IPS-20b (cell line): Measurements from ENCODE around the gene SPTLC2.
"Not testable (repeated sequence)": the region's sequence is repeated elsewhere in the genome, so short reads cannot be mapped to it uniquely, and the experiment has no call there.

Experiments
- H3K27ac ChIP-seq: one replicate; pipeline ENCODE4 v1.5.1; 2013; ENCODE audit warnings: low read length
- H3K27me3 ChIP-seq: 2 replicates; pipeline ENCODE4 v1.6.1; 2013; ENCODE audit warnings: mild to moderate bottlenecking, low read length, inconsistent platforms; ENCODE audit not compliant: insufficient read depth
- H3K36me3 ChIP-seq: 2 replicates; pipeline ENCODE4 v1.6.1; 2013; ENCODE audit warnings: low read depth, mild to moderate bottlenecking, inconsistent platforms, low read length, moderate library complexity; ENCODE audit not compliant: insufficient read depth
- H3K4me1 ChIP-seq: 2 replicates; pipeline ENCODE4 v1.6.1; 2013; ENCODE audit warnings: mild to moderate bottlenecking, control low read depth, inconsistent platforms, low read length, moderate library complexity; ENCODE audit not compliant: insufficient read depth
- H3K4me3 ChIP-seq: 2 replicates; pipeline ENCODE4 v1.5.1; 2013; ENCODE audit warnings: mild to moderate bottlenecking, low read length, inconsistent platforms
- H3K9ac ChIP-seq: 2 replicates; pipeline ENCODE4 v1.6.1; 2013; ENCODE audit warnings: low read depth, mild to moderate bottlenecking, inconsistent platforms, low read length, moderate library complexity
- H3K9me3 ChIP-seq: 2 replicates; pipeline ENCODE4 v1.6.1; 2013; ENCODE audit warnings: mild to moderate bottlenecking, low read depth, low read length, inconsistent platforms; ENCODE audit not compliant: insufficient read depth

The SPTLC2 gene

GRCh38 chr14:77603031-77603430 lies 13.4 kb downstream of the SPTLC2 start:
- Histone ChIP-seq H3K36me3 (0 out of 2 replicates have a peak, but pooled peaks cover 7% of the 10 kb centered on the region), H3K4me3 (no peak overlapping the region), H3K9me3 (peaks cover 7% of the 10 kb centered on the region; the same call in 1 of the 2 replicates), H3K4me1 (peaks cover 5% of the 10 kb centered on the region; the same call in 1 of the 2 replicates), H3K27me3 (no peaks in the 10 kb centered on the region), H3K9ac (no peak overlapping the region), H3K27ac (no peak overlapping the region)

- H3K36me3 ChIP-seq = peaks cover 9% of the 10 kb centered on the region
- no peak overlapping the region for H3K27ac ChIP-seq
- no peak overlapping the region for H3K9ac ChIP-seq
- H3K27me3 ChIP-seq = no peaks in the 10 kb centered on the region
- H3K4me3 ChIP-seq = no peak overlapping the region
- peaks cover 7% of the 10 kb centered on the region; the same call in 1 of the 2 replicates for H3K9me3 ChIP-seq
- H3K4me1 ChIP-seq = no peaks in the 10 kb centered on the region; the same call in 1 of the 2 replicates
Observed at GRCh38 chr14:77601846-77602619, 14.4 kb downstream of the SPTLC2 start.

- H3K4me1 ChIP-seq = no peaks in the 10 kb centered on the region; the same call in 1 of the 2 replicates
- H3K4me3 ChIP-seq = no peak overlapping the region
- H3K9ac ChIP-seq = no peak overlapping the region
- H3K36me3 ChIP-seq = peaks cover 24% of the 10 kb centered on the region
- H3K9me3 ChIP-seq = peaks cover 7% of the 10 kb centered on the region; the same call in 1 of the 2 replicates
- H3K27me3 ChIP-seq = no peaks in the 10 kb centered on the region
- no peak overlapping the region for H3K27ac ChIP-seq
Observed at GRCh38 chr14:77599889-77600288, 16.5 kb downstream of the SPTLC2 start.

- Histone ChIP-seq H3K9me3 (peaks cover 7% of the 10 kb centered on the region; the same call in 1 of the 2 replicates), H3K4me1 (peaks cover 5% of the 10 kb centered on the region), H3K36me3 (peaks cover 30% of the 10 kb centered on the region), H3K27me3 (no peaks in the 10 kb centered on the region), H3K27ac (no peak overlapping the region), H3K9ac (no peak overlapping the region), H3K4me3 (no peak overlapping the region)
Observed at GRCh38 chr14:77598366-77599070, 17.9 kb downstream of the SPTLC2 start.

GRCh38 chr14:77593501-77593961 lies 22.9 kb downstream of the SPTLC2 start:
- peaks cover 25% of the 10 kb centered on the region for H3K36me3 ChIP-seq
- no peak overlapping the region for H3K27ac ChIP-seq
- no peak overlapping the region for H3K9ac ChIP-seq
- H3K4me1 ChIP-seq = peaks cover 8% of the 10 kb centered on the region; the same call in 1 of the 2 replicates
- H3K27me3 ChIP-seq = no peaks in the 10 kb centered on the region
- no peak overlapping the region for H3K4me3 ChIP-seq
- no peaks in the 10 kb centered on the region for H3K9me3 ChIP-seq

- Histone ChIP-seq H3K4me3 (no peak overlapping the region), H3K27me3 (no peaks in the 10 kb centered on the region), H3K36me3 (peaks cover 16% of the 10 kb centered on the region), H3K9me3 (no peaks in the 10 kb centered on the region), H3K4me1 (peaks cover 8% of the 10 kb centered on the region; the same call in 1 of the 2 replicates), H3K9ac (no peak overlapping the region), H3K27ac (no peak overlapping the region)
Observed at GRCh38 chr14:77590845-77591485, 25.5 kb downstream of the SPTLC2 start.

- Histone ChIP-seq H3K9ac (no peak overlapping the region), H3K4me1 (peaks cover 8% of the 10 kb centered on the region; the same call in 1 of the 2 replicates), H3K27ac (no peak overlapping the region), H3K36me3 (peaks cover under 1% of the 10 kb centered on the region; the same call in 1 of the 2 replicates), H3K9me3 (no peaks in the 10 kb centered on the region), H3K27me3 (no peaks in the 10 kb centered on the region), H3K4me3 (no peak overlapping the region)
Observed at GRCh38 chr14:77589099-77589498, 27.3 kb downstream of the SPTLC2 start.

GRCh38 chr14:77588411-77589025 lies 27.9 kb downstream of the SPTLC2 start:
- H3K9me3 ChIP-seq, H3K27me3 ChIP-seq, H3K9ac ChIP-seq, H3K27ac ChIP-seq, H3K4me1 ChIP-seq, H3K36me3 ChIP-seq, H3K4me3 ChIP-seq: not testable (repeated sequence)

GRCh38 chr14:77585385-77585784 lies 31.1 kb downstream of the SPTLC2 start:
- H3K36me3 ChIP-seq = no peaks in the 10 kb centered on the region
- H3K27ac ChIP-seq = no peak overlapping the region
- H3K4me1 ChIP-seq = no peaks in the 10 kb centered on the region
- no peaks in the 10 kb centered on the region for H3K27me3 ChIP-seq
- H3K9me3 ChIP-seq = no peaks in the 10 kb centered on the region
- no peak overlapping the region for H3K4me3 ChIP-seq
- H3K9ac ChIP-seq = no peak overlapping the region

GRCh38 chr14:77584809-77585208 lies 31.6 kb downstream of the SPTLC2 start:
- no peaks in the 10 kb centered on the region for H3K4me1 ChIP-seq
- no peaks in the 10 kb centered on the region for H3K36me3 ChIP-seq
- H3K9ac ChIP-seq = no peak overlapping the region
- H3K27me3 ChIP-seq = no peaks in the 10 kb centered on the region
- no peak overlapping the region for H3K27ac ChIP-seq
- H3K4me3 ChIP-seq = no peak overlapping the region
- no peaks in the 10 kb centered on the region for H3K9me3 ChIP-seq

- Histone ChIP-seq H3K4me3 (no peak overlapping the region), H3K9me3 (no peaks in the 10 kb centered on the region), H3K4me1 (no peaks in the 10 kb centered on the region), H3K27ac (no peak overlapping the region), H3K9ac (no peak overlapping the region), H3K27me3 (no peaks in the 10 kb centered on the region), H3K36me3 (no peaks in the 10 kb centered on the region)
Observed at GRCh38 chr14:77583657-77584056, 32.8 kb downstream of the SPTLC2 start.
